HepG2 (cell line): ENCODE measurements around the gene PRDX4. TPM values are rescaled to one million over a fixed set of nuclear protein-coding genes. Genes with fewer than 3 reads are reported as not detected.

Experiments
- ATAC-seq: fragments of 200-7000 bp; cut with Tn5 transposase; 3 replicates; pipeline ENCODE4 v1.9.1; 2020; ENCODE audit warnings: mild to moderate bottlenecking, moderate library complexity
- BruUV-seq: library from RNA; stranded (reverse); fragments of 400-500 nt; replicated peaks from 2 replicates; lab custom pipeline; 2021; lab: Mats Ljungman, UMichigan
- CTCF ChIA-PET: fragments of 300-600 bp; formaldehyde crosslinking; extraction: SDS; loops from one replicate; lab custom pipeline; 2021; ENCODE audit warnings: low total read pairs, inconsistent platforms, low intra/inter-chr PET ratio; lab: Yijun Ruan, JAX
- POLR2A ChIA-PET: fragments of 350-600 bp; sonication (Branson Sonifier 250); formaldehyde crosslinking; loops from one replicate; lab custom pipeline; 2020; ENCODE audit warnings: antibody characterized with exemption, inconsistent platforms; lab: Yijun Ruan, JAX
- DNase-seq: peaks from one replicate; pipeline ENCODE4 v3.0.0-alpha.2; 2015; ENCODE audit warnings: low spot score
- FAIRE-seq: peaks from 3 replicates; lab custom pipeline; 2011; peaks lifted over from hg19 to GRCh38; lab: Jason Lieb, UNC
- H2AFZ ChIP-seq: one replicate; pipeline ENCODE4 v1.6.1; 2011; ENCODE audit warnings: low read length, inconsistent platforms
- H3K27ac ChIP-seq: fragments of 300-600 bp; 3 replicates; pipeline ENCODE4 v1.8.0; 2011; ENCODE audit warnings: mixed run types, mild to moderate bottlenecking, mixed read lengths, low read length, inconsistent platforms; ENCODE audit not compliant: insufficient read depth; ENCODE audit errors: extremely low read length
- H3K27me3 ChIP-seq, 2 experiments: fragments of 200-600 bp in 1 of 2; 2 replicates in 1 of 2; 3 replicates in 1 of 2; pipeline versions ENCODE4 v1.6.0 to v1.8.0; 2011; ENCODE audit warnings: low read length in 2 of 2, mild to moderate bottlenecking in 2 of 2, moderate library complexity in 2 of 2, inconsistent platforms in 1 of 2; ENCODE audit not compliant: insufficient read depth in 2 of 2, control insufficient read depth in 1 of 2
- H3K36me3 ChIP-seq, 2 experiments: fragments of 200-600 bp in 1 of 2; replicated peaks in 1 of 2; 2 replicates in 1 of 2; 3 replicates in 1 of 2; pipeline versions ENCODE4 v1.5.1 to v1.8.0; 2011; ENCODE audit warnings: low read length in 2 of 2, inconsistent platforms in 1 of 2; ENCODE audit not compliant: insufficient read depth in 2 of 2, control insufficient read depth in 1 of 2
- H3K4me1 ChIP-seq: 2 replicates; pipeline ENCODE4 v1.5.1; 2012; ENCODE audit warnings: low read length, inconsistent platforms; ENCODE audit not compliant: insufficient read depth
- H3K4me2 ChIP-seq: 2 replicates; pipeline ENCODE4 v1.6.0; 2011; ENCODE audit warnings: low read depth, low read length, inconsistent platforms
- H3K4me3 ChIP-seq, 3 experiments: fragments of 200-600 bp in 1 of 3; sonication (generic), shearing (Covaris generic) in 1 of 3; replicated peaks in 1 of 3; 2 replicates each; pipeline ENCODE4 v1.5.1; 2011 to 2016; ENCODE audit warnings: low read length in 3 of 3, inconsistent platforms in 2 of 3, low read depth in 2 of 3, mild to moderate bottlenecking in 2 of 3, control low read depth in 1 of 3, mixed read lengths in 1 of 3; ENCODE audit not compliant: insufficient read depth in 1 of 3
- H3K79me2 ChIP-seq: one replicate; pipeline ENCODE4 v1.6.1; 2011; ENCODE audit warnings: low read length, inconsistent platforms; ENCODE audit not compliant: insufficient read depth
- H3K9ac ChIP-seq: 2 replicates; pipeline ENCODE4 v1.6.0; 2011; ENCODE audit warnings: mild to moderate bottlenecking, low read depth, low read length, inconsistent platforms; ENCODE audit not compliant: insufficient read depth
- H3K9me3 ChIP-seq: 2 replicates; pipeline ENCODE4 v1.5.1; 2012; ENCODE audit warnings: mild to moderate bottlenecking, low read length
- H4K20me1 ChIP-seq: 2 replicates; pipeline ENCODE4 v1.6.0; 2011; ENCODE audit warnings: inconsistent platforms, mild to moderate bottlenecking, low read length, moderate library complexity; ENCODE audit not compliant: insufficient read depth
- FOXP4 ChIP-seq: sonication (generic); formaldehyde crosslinking; IDR thresholded peaks from 2 replicates; pipeline ENCODE4 v1.4.0; 2020; ENCODE audit warnings: missing genetic modification reagents
- RNF219 ChIP-seq: sonication (generic); formaldehyde crosslinking; IDR thresholded peaks from 2 replicates; pipeline ENCODE4 v1.5.0; 2020; ENCODE audit warnings: mild to moderate bottlenecking, missing genetic modification reagents
- TBX2 ChIP-seq: sonication (generic); formaldehyde crosslinking; IDR thresholded peaks from 2 replicates; pipeline ENCODE4 v1.5.0; 2020; ENCODE audit warnings: missing genetic modification reagents, mild to moderate bottlenecking, borderline replicate concordance
- ZBTB43 ChIP-seq: sonication (generic); formaldehyde crosslinking; conservative IDR thresholded peaks from 2 replicates; pipeline ENCODE4 v1.4.0; 2020; ENCODE audit warnings: missing genetic modification reagents
- ZNF253 ChIP-seq: sonication (generic); formaldehyde crosslinking; IDR thresholded peaks from 2 replicates; pipeline ENCODE4 v1.8.0; 2022; ENCODE audit warnings: mild to moderate bottlenecking, missing genetic modification reagents, borderline replicate concordance
- ZNF672 ChIP-seq: sonication (generic); formaldehyde crosslinking; IDR thresholded peaks from 2 replicates; pipeline ENCODE4 v1.8.1; 2022; ENCODE audit warnings: missing genetic modification reagents
- ZNF737 ChIP-seq: sonication (generic); formaldehyde crosslinking; IDR thresholded peaks from 2 replicates; pipeline ENCODE4 v1.5.0; 2020; ENCODE audit warnings: missing genetic modification reagents, mild to moderate bottlenecking, borderline replicate concordance
- ZNF792 ChIP-seq: IDR thresholded peaks from 2 replicates; pipeline ENCODE4 v1.6.1; 2016
- WGBS: methylation state at CpG from one replicate; pipeline ENCODE4 v1.1.6; 2017; ENCODE audit warnings: low lambda C conversion rate; 5-methylcytosine and 5-hydroxymethylcytosine counted together
- in situ Hi-C: cut with HindIII; loops from 2 replicates; pipeline ENCODE4 v1.10.0; 2017; ENCODE audit warnings: low pct_unique_long_range_greater_than_20kb; ENCODE audit not compliant: extremely low pct_ligation_motif_present
- intact Hi-C: fragments of 100-400 bp; cut with micrococcal nuclease; formaldehyde crosslinking; loops from one replicate; pipeline ENCODE4 v1.10.0; 2022; ENCODE audit not compliant: unreplicated experiment
- polyA plus RNA-seq, 8 experiments: library from polyadenylated mRNA; depleted of rRNA in 3 of 8; stranded (reverse) in 7 of 8; unstranded in 1 of 8; fragments of >200 nt; fragmentation: Illumina TruSeq in 4 of 8; extraction: Trizol in 4 of 8; gene quantifications; 2 replicates each; pipeline versions ENCODE4 v1.2.1 to v1.2.3, GENCODE V29; 2011 to 2016; ENCODE audit warnings: low read depth in 4 of 8, missing spikeins in 1 of 8, mixed read lengths in 1 of 8; ENCODE audit not compliant: insufficient read depth in 1 of 8
- total RNA-seq, 5 experiments: library from RNA; depleted of rRNA; stranded (reverse); fragments of >200 nt; fragmentation: Illumina TruSeq; extraction: Trizol; gene quantifications; 2 replicates each; pipeline ENCODE4 v1.2.3, GENCODE V29; 2016; ENCODE audit warnings: low read depth in 1 of 5
- TF ChIP-seq, protein P1 (sequence below): sonication (generic); formaldehyde crosslinking; IDR thresholded peaks from 2 replicates; pipeline ENCODE4 v1.5.1; 2020; ENCODE audit warnings: missing genetic modification reagents, mild to moderate bottlenecking, borderline replicate concordance
- TF ChIP-seq, protein P2 (sequence below): sonication (generic); formaldehyde crosslinking; IDR thresholded peaks from 2 replicates; pipeline ENCODE4 v1.4.0; 2020; ENCODE audit warnings: mild to moderate bottlenecking, missing genetic modification reagents, borderline replicate concordance

The PRDX4 gene
- total and polyA plus RNA-seq, 2 of the 13 experiments (the other 11 are each of a cell fraction or from before 2014, with no cell fraction given): 217 to 252 TPM

DNA sequence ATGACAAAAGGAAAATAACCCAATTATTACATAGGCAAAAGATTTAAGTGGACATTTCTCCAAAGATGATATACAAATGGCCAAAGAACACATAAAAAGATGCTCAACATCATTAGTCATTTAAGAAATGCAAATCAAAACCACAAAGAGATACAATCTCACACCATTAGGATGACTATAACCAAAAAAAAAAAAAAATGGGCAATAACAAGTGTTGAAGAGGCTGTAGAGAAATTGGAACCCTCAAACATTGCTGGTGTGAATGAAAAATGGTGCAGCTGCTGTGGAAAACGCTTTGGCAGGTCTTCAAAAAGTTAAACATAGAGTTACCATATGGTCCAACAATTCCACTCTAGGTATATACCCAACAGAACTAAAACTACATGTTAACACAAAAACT lies 5.6 kb upstream of the PRDX4 start:
- BruUV-seq: no TSS peak
- in situ Hi-C loops: no loop called here
- no peaks in the 10 kb centered on the region for H3K36me3 ChIP-seq
- DNase-seq (no peak), ATAC-seq (no peak), FAIRE-seq (no peak)
- no peaks in the 10 kb centered on the region for H3K9me3 ChIP-seq
- H3K4me3 ChIP-seq: no peak overlapping the region
- no peak overlapping the region for H2AFZ ChIP-seq
- H3K9ac ChIP-seq: no peak overlapping the region
- ChIA-PET CTCF (no interaction called here), POLR2A (no interaction called here)
- no peaks in the 10 kb centered on the region for H3K79me2 ChIP-seq
- no peaks in the 10 kb centered on the region for H4K20me1 ChIP-seq
- WGBS: 0% methylated on average over 1 of the region's 1 CpG
- TF ChIP-seq, protein P1, sequence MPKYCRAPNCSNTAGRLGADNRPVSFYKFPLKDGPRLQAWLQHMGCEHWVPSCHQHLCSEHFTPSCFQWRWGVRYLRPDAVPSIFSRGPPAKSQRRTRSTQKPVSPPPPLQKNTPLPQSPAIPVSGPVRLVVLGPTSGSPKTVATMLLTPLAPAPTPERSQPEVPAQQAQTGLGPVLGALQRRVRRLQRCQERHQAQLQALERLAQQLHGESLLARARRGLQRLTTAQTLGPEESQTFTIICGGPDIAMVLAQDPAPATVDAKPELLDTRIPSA: no peak
- no peak for TF ChIP-seq ZNF253 (CRISPR knock-in tag)
- no peak for TF ChIP-seq ZNF672 (CRISPR knock-in tag)
- H3K27me3 ChIP-seq: no peaks in the 10 kb centered on the region
- intact Hi-C loops: no loop called here
- peaks cover 19% of the 10 kb centered on the region for H3K4me1 ChIP-seq
- no peak overlapping the region for H3K27ac ChIP-seq
- H3K4me2 ChIP-seq: no peak overlapping the region

DNA sequence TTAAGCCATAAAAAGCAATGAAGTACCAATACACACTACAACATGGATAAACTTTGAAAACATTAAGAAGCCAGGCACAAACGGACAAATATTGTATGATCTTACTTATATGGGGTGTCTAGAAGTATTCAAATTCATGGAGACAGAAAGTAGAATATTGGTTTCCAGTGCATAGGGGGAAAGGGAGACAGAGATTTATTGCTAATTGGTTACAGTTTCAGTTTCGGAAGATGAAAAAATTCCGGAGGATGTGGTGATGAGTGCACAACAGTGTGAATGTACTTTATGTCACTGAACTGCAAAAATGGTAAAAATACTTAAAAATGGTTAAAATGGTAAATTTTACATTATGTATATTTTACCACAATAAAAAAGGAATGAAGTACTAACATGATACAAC lies 5.1 kb upstream of the PRDX4 start:
- intact Hi-C loops (no loop called here), in situ Hi-C loops (no loop called here)
- FAIRE-seq (no peak), DNase-seq (no peak), ATAC-seq (no peak)
- peaks cover 23% of the 10 kb centered on the region for H3K4me1 ChIP-seq
- no peaks in the 10 kb centered on the region for H4K20me1 ChIP-seq
- H3K79me2 ChIP-seq: no peaks in the 10 kb centered on the region
- 30% methylated on average over 3 of the region's 3 CpGs for WGBS
- no TSS peak for BruUV-seq
- no peak overlapping the region for H3K9ac ChIP-seq
- no peak overlapping the region for H3K27ac ChIP-seq
- H3K27me3 ChIP-seq: no peaks in the 10 kb centered on the region
- H3K9me3 ChIP-seq: no peaks in the 10 kb centered on the region
- no peak overlapping the region for H3K4me2 ChIP-seq
- H2AFZ ChIP-seq: no peak overlapping the region
- ChIA-PET CTCF (no interaction called here), POLR2A (no interaction called here)
- no peak overlapping the region for H3K4me3 ChIP-seq
- H3K36me3 ChIP-seq: no peaks in the 10 kb centered on the region
- TF ChIP-seq, protein P2, sequence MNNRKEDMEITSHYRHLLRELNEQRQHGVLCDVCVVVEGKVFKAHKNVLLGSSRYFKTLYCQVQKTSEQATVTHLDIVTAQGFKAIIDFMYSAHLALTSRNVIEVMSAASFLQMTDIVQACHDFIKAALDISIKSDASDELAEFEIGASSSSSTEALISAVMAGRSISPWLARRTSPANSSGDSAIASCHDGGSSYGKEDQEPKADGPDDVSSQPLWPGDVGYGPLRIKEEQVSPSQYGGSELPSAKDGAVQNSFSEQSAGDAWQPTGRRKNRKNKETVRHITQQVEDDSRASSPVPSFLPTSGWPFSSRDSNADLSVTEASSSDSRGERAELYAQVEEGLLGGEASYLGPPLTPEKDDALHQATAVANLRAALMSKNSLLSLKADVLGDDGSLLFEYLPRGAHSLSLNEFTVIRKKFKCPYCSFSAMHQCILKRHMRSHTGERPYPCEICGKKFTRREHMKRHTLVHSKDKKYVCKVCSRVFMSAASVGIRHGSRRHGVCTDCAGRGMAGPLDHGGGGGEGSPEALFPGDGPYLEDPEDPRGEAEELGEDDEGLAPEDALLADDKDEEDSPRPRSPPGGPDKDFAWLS (CRISPR knock-in tag): no peak
- TF ChIP-seq TBX2 (CRISPR knock-in tag) (no peak), ZNF792 (CRISPR knock-in tag) (no peak), ZBTB43 (CRISPR knock-in tag) (no peak), ZNF737 (no peak), RNF219 (CRISPR knock-in tag) (no peak), FOXP4 (CRISPR knock-in tag) (no peak)
